NCI-H2029 (cell line): ENCODE data around the gene NISCH.

Experiments
- DNase-seq: peaks from one replicate; lab custom pipeline; 2025; lab: John Stamatoyannopoulos, UW

NISCH gene

DNA sequence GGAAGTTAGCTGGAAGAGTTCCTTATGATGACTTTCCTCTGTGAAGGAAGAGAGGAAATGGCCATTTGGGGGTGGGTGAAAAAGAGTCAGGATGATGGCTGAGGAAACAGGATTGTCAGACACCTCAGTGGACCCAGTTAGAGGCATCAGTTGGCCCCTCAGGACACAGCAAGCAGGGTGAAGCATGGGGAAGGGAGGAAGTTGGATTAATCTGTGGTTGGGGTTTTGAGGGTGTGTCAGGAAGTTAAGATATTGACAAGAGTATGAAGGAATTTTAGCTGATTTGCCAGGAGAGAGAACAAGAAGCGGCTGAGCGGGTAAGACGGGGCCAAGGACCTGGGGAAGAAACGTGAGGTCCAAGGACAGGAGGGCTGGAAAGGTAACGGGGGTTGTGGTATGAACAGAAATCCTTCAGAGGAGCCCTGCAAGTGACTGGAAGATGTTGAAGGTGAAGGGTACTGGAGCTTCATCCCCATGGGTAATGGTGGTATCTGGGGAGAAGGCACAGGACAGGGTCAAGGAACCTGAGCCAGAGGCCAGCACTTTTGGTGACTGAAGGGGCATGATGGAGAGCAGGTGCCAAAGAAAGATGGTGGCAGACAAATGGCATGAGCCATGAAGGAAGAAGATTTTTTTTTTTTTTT lies 83.7 kb downstream of the NISCH start:
- no peak for DNase-seq

GRCh38 chr3:52541050-52541449 lies 85.6 kb downstream of the NISCH start:
- no peak for DNase-seq
